ENCODE measurements around the gene SLC22A1. TPM values are rescaled to one million over a fixed set of nuclear protein-coding genes. Genes with fewer than 3 reads are reported as not detected.

The SLC22A1 gene
- total and polyA plus RNA-seq, 2 experiments from 2014 or later = 0.10 to 0.65 TPM

DNA sequence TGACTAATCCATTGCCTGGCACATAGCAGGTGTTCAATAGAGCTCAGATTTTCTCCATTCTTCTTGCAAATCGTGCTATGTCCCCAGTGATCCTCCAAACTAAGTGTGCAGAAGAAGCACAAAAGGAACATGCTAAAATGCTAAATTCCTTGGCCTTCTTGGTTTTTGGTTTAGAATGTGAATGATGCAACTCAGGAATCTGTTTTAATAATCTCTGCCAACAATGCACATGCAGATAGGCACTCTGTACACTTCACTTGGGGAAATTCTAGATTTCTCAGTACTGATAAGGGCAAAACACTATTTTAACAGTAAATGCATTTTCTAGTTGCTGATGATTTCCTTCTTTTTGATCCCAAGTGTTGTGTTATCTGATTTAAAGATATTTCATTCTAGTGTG lies 35.2 kb downstream of the SLC22A1 start:
- Histone ChIP-seq H2AFZ (no peak overlapping the region), H4K20me1 (replicated peaks; ENCODE audit: insufficient read depth) (no peaks in the 10 kb centered on the region), H3K4me3 (no peak overlapping the region), H3K27me3 (ENCODE audit: insufficient read depth) (no peaks in the 10 kb centered on the region), H3K4me1 (ENCODE audit: insufficient read depth) (peaks cover 1% of the 10 kb centered on the region; the same call in 1 of the 2 replicates), H3K9me2 (ENCODE audit: insufficient read depth) (peaks cover 4% of the 10 kb centered on the region; the same call in 1 of the 2 replicates), H3F3A (replicated peaks; ENCODE audit: low read depth) (no peaks in the 10 kb centered on the region), H3K27ac (ENCODE audit: low read depth) (no peak overlapping the region), H3K4me2 (no peak overlapping the region), H3K36me3 (ENCODE audit: insufficient read depth) (no peaks in the 10 kb centered on the region), H3K79me2 (replicated peaks; ENCODE audit: insufficient read depth) (no peaks in the 10 kb centered on the region)
- peaks cover 6% of the 10 kb centered on the region; the same call in 2 of the 3 replicates for H3K9me3 Mint-ChIP-seq
- TF ChIP-seq STAT1 (IDR thresholded peaks at IDR 0.05; ENCODE audit: unreplicated experiment) = no peak
- TF ChIP-seq CREB1 (CRISPR knock-in tag; IDR thresholded peaks at IDR 0.05; ENCODE audit: low read depth) = no peak
- TF ChIP-seq ZNF114 (CRISPR knock-in tag; IDR thresholded peaks at IDR 0.05) = no peak
- TF ChIP-seq REST (IDR thresholded peaks at IDR 0.05; ENCODE audit: unreplicated experiment) = no peak
- TF ChIP-seq, protein P1, sequence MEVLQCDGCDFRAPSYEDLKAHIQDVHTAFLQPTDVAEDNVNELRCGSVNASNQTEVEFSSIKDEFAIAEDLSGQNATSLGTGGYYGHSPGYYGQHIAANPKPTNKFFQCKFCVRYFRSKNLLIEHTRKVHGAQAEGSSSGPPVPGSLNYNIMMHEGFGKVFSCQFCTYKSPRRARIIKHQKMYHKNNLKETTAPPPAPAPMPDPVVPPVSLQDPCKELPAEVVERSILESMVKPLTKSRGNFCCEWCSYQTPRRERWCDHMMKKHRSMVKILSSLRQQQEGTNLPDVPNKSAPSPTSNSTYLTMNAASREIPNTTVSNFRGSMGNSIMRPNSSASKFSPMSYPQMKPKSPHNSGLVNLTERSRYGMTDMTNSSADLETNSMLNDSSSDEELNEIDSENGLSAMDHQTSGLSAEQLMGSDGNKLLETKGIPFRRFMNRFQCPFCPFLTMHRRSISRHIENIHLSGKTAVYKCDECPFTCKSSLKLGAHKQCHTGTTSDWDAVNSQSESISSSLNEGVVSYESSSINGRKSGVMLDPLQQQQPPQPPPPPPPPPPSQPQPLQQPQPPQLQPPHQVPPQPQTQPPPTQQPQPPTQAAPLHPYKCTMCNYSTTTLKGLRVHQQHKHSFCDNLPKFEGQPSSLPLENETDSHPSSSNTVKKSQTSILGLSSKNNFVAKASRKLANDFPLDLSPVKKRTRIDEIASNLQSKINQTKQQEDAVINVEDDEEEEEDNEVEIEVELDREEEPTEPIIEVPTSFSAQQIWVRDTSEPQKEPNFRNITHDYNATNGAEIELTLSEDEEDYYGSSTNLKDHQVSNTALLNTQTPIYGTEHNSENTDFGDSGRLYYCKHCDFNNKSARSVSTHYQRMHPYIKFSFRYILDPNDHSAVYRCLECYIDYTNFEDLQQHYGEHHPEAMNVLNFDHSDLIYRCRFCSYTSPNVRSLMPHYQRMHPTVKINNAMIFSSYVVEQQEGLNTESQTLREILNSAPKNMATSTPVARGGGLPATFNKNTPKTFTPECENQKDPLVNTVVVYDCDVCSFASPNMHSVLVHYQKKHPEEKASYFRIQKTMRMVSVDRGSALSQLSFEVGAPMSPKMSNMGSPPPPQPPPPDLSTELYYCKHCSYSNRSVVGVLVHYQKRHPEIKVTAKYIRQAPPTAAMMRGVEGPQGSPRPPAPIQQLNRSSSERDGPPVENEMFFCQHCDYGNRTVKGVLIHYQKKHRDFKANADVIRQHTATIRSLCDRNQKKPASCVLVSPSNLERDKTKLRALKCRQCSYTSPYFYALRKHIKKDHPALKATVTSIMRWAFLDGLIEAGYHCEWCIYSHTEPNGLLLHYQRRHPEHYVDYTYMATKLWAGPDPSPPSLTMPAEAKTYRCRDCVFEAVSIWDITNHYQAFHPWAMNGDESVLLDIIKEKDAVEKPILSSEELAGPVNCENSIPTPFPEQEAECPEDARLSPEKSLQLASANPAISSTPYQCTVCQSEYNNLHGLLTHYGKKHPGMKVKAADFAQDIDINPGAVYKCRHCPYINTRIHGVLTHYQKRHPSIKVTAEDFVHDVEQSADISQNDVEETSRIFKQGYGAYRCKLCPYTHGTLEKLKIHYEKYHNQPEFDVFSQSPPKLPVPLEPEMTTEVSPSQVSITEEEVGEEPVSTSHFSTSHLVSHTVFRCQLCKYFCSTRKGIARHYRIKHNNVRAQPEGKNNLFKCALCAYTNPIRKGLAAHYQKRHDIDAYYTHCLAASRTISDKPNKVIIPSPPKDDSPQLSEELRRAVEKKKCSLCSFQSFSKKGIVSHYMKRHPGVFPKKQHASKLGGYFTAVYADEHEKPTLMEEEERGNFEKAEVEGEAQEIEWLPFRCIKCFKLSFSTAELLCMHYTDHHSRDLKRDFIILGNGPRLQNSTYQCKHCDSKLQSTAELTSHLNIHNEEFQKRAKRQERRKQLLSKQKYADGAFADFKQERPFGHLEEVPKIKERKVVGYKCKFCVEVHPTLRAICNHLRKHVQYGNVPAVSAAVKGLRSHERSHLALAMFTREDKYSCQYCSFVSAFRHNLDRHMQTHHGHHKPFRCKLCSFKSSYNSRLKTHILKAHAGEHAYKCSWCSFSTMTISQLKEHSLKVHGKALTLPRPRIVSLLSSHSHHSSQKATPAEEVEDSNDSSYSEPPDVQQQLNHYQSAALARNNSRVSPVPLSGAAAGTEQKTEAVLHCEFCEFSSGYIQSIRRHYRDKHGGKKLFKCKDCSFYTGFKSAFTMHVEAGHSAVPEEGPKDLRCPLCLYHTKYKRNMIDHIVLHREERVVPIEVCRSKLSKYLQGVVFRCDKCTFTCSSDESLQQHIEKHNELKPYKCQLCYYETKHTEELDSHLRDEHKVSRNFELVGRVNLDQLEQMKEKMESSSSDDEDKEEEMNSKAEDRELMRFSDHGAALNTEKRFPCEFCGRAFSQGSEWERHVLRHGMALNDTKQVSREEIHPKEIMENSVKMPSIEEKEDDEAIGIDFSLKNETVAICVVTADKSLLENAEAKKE (CRISPR knock-in tag; IDR thresholded peaks at IDR 0.05) = no peak
- no peak overlapping the region for H3K27ac Mint-ChIP-seq
- ATAC-seq = no peak
- H3K27me3 Mint-ChIP-seq (ENCODE audit: insufficient read depth, low read depth, poor library complexity) = peaks cover 3% of the 10 kb centered on the region
- no peak overlapping the region for H3K4me3 Mint-ChIP-seq
- H3K4me1 Mint-ChIP-seq = peaks cover 15% of the 10 kb centered on the region
- DNase-seq (ENCODE audit: low spot score) = no peak
- peaks cover 6% of the 10 kb centered on the region; the same call in 2 of the 3 replicates for H3K36me3 Mint-ChIP-seq (ENCODE audit: low read depth)

Measured in GM23338 (cell line).